ENCODE data around the gene TM9SF2. TPM values are rescaled to one million over a fixed set of nuclear protein-coding genes. Genes with fewer than 3 reads are reported as not detected.

TM9SF2 gene
- total and polyA plus RNA-seq, 9 of the 15 experiments (the other 6 are each of a cell fraction or from before 2014, with no cell fraction given) = 23.3 to 83.2 (median 55.1) TPM

DNA sequence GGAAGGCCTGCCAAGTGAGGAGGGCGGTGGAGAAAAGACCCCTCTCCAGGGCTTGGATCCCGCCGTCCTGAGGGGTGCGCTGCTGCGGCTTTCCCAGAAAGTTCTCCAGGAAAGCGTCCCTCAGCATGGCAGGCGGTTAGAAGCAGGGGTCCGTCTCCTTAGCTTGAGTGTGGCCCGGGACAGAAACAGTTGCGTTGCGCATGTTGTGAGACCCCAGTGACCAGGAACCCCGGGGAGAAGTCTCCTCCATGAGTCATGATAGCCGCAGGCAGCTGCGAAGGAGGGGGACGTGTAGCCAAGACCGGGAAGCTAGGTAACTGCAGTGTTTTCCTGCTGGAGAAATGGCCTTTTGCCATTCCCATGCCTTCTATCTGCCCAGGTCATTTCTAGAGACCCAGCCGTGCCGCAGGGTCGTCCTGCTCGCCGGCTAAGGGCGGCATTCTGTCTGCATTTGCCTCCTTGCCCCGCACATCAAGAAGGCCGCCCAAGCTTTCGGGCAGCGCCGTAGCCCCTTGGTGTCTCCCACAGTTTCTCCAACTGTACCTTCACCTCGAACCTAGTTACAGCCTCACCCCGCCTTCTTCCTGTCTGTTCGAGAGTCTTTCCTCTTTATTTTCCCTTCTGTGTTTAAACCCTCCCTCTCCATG, 64.3 kb downstream of the TM9SF2 start:
- in situ Hi-C loops (cut with MboI) = no loop called here
- H3K4me1 ChIP-seq (replicated peaks in 1 of 2; ENCODE audit: control insufficient read depth in 2 of 2, insufficient read depth in 2 of 2, low read length in 2 of 2) = no peaks in the 10 kb centered on the region
- intact Hi-C loops (cut with micrococcal nuclease) = no loop called here
- H3K9me3 ChIP-seq (replicated peaks; ENCODE audit: control insufficient read depth, insufficient read depth, low read depth, low read length) = no peaks in the 10 kb centered on the region
- no peak for DNase-seq (ENCODE audit: extremely low read depth in 1 of 4, low spot score in 3 of 4)
- H3K79me2 ChIP-seq (ENCODE audit: control insufficient read depth, insufficient read depth, low read length) = no peaks in the 10 kb centered on the region
- no peak for TF ChIP-seq EGR1 (conservative IDR thresholded peaks at IDR 0.05)
- peak; percentile 42 for TF ChIP-seq POLR2G (IDR thresholded peaks at IDR 0.05; ENCODE audit: low read depth, low read length)
- ATAC-seq = no peak
- FAIRE-seq = no peak
- H3K36me3 ChIP-seq (ENCODE audit: control insufficient read depth, insufficient read depth, low read length) = peaks cover 33% of the 10 kb centered on the region; the same call in 2 of the 3 replicates
- H3K9me1 ChIP-seq (ENCODE audit: control insufficient read depth, insufficient read depth, low read length) = no peaks in the 10 kb centered on the region
- H4K20me1 ChIP-seq (replicated peaks; ENCODE audit: control insufficient read depth, insufficient read depth, low read length) = no peaks in the 10 kb centered on the region
- H3K27me3 ChIP-seq (ENCODE audit: control insufficient read depth in 2 of 2, insufficient read depth in 2 of 2, low read length in 2 of 2) = no peaks in the 10 kb centered on the region
- BruUV-seq (replicated peaks) = no TSS peak
- H3K27ac ChIP-seq (ENCODE audit: extremely low read depth, low read depth, low read length) = no peak overlapping the region
- POLR2A ChIA-PET = no interaction called here
- WGBS (ENCODE audit: insufficient coverage, low coverage, missing lambda C conversion rate) = 94% methylated on average over 18 of the region's 30 CpGs
- no peak overlapping the region for H3K4me3 ChIP-seq
- no peak overlapping the region for H3K9ac ChIP-seq (ENCODE audit: insufficient read depth in 1 of 2, low read depth in 2 of 2, low read length in 2 of 2)
- CTCF ChIA-PET (ENCODE audit: low intra/inter-chr PET ratio) = no interaction called here
- H2AFZ ChIP-seq (ENCODE audit: low read depth, low read length) = no peak overlapping the region
- H3K4me2 ChIP-seq (ENCODE audit: insufficient read depth, low read length) = no peak overlapping the region

DNA sequence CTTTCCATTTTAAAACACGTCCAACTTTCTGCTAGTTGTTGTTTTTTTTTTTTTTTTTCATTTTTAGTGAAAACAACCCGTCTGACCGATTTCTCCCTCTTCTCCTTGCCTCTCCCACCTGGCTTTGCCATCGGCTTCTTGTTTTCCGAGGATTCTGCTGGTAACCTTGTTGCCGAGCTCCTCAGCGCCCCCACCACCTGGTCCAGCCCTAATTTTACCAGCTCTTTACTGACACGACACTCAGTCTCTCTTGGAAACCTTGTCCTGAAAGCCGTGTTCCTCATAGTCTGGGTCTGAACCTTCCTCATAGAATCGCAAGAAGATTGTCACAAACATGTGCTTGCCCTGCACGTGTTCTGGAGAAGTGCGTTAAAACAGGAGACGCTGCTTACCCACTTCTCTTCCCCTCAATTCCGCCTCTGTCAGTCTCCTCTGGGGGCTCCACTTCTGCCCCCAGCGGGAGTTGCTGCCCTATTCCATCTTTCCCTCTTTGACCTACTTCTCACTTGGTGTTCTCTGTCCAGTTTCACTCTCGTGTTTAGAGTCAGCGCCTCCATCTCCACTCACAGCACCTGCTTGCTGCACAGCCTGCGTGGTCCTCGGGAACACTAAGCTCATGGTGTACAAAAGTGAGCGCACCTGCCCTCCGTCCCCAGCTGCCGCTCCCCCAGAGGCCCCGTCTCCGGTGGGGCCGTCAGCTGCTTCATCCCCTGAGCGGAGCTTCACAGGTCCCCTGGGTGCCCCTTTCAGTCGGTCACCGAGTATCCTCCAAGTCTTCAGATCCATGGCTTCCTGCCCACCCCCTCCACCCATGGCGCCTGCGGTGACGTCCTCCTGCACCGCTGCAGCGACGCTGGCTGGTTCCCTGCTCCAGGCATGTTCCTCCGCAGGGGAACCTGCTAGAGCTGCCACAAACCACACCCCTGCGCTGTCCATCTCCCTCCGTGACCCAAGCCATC, 65.1 kb downstream of the TM9SF2 start:
- POLR2A ChIA-PET = interaction anchor here (0.7 kb wide), 1 partner anchor 28 kb away, joined by 3 read pairs; no protein-coding TSS in a partner anchor
- no TSS peak for BruUV-seq (replicated peaks)

More for the DNA sequence above, 65.1 kb downstream of the TM9SF2 start:
- Histone ChIP-seq H4K20me1 (replicated peaks; ENCODE audit: control insufficient read depth, insufficient read depth, low read length) (no peaks in the 10 kb centered on the region), H3K9ac (ENCODE audit: insufficient read depth in 1 of 2, low read depth in 2 of 2, low read length in 2 of 2) (no peak overlapping the region), H3K9me3 (replicated peaks; ENCODE audit: control insufficient read depth, insufficient read depth, low read depth, low read length) (no peaks in the 10 kb centered on the region), H3K9me1 (ENCODE audit: control insufficient read depth, insufficient read depth, low read length) (no peaks in the 10 kb centered on the region), H3K27ac (ENCODE audit: extremely low read depth, low read depth, low read length) (no peak overlapping the region), H2AFZ (ENCODE audit: low read depth, low read length) (no peak overlapping the region), H3K36me3 (ENCODE audit: control insufficient read depth, insufficient read depth, low read length) (peaks cover 27% of the 10 kb centered on the region; the same call in 2 of the 3 replicates), H3K4me2 (ENCODE audit: insufficient read depth, low read length) (no peak overlapping the region), H3K79me2 (ENCODE audit: control insufficient read depth, insufficient read depth, low read length) (no peaks in the 10 kb centered on the region), H3K4me3 (no peak overlapping the region), H3K4me1 (replicated peaks in 1 of 2; ENCODE audit: control insufficient read depth in 2 of 2, insufficient read depth in 2 of 2, low read length in 2 of 2) (no peaks in the 10 kb centered on the region), H3K27me3 (ENCODE audit: control insufficient read depth in 2 of 2, insufficient read depth in 2 of 2, low read length in 2 of 2) (no peaks in the 10 kb centered on the region)
- 91% methylated on average over 12 of the region's 37 CpGs for WGBS (ENCODE audit: insufficient coverage, low coverage, missing lambda C conversion rate)
- no peak for ATAC-seq
- in situ Hi-C loops (cut with MboI) = no loop called here
- CTCF ChIA-PET (ENCODE audit: low intra/inter-chr PET ratio) = no interaction called here
- DNase-seq (ENCODE audit: extremely low read depth in 1 of 4, low spot score in 3 of 4) = no peak
- TF ChIP-seq GABPB1 (CRISPR knock-in tag; IDR thresholded peaks at IDR 0.05) (no peak), RBM22 (IDR thresholded peaks at IDR 0.05; ENCODE audit: low read depth, low read length, poor library complexity, severe bottlenecking) (peak; percentile 34), PHF8 (IDR thresholded peaks at IDR 0.05; ENCODE audit: borderline replicate concordance, low read length) (no peak), POLR2G (IDR thresholded peaks at IDR 0.05; ENCODE audit: low read depth, low read length) (peak; percentile 55), ESRRB (CRISPR knock-in tag; IDR thresholded peaks at IDR 0.05; ENCODE audit: borderline replicate concordance) (no peak), KDM1A (IDR thresholded peaks at IDR 0.05) (no peak), CHD4 (IDR thresholded peaks at IDR 0.05; ENCODE audit: insufficient read depth, insufficient replicate concordance, low read depth, low read length, poor library complexity, severe bottlenecking) (no peak)
- intact Hi-C loops (cut with micrococcal nuclease) = no loop called here
- FAIRE-seq = no peak
